Cerebellar nuclear complex (tissue), 1 donor: ENCODE results near the gene ZCCHC14.
A peak's percentile ranks its signal among the peaks of the same experiment; 100 is the strongest.
"Not testable (repeated sequence)": the region's sequence is repeated elsewhere in the genome, so short reads cannot be mapped to it uniquely, and the experiment has no call there.

Experiments
- DNase-seq, 2 experiments: peaks; one replicate each; lab custom pipeline; 2025; lab: John Stamatoyannopoulos, UW

Gene ZCCHC14

GRCh38 chr16:87524407-87524806 is 31.6 kb upstream of the ZCCHC14 start:
- DNase-seq = no peak

- DNase-seq = not testable (repeated sequence)
These were observed 30.8 kb upstream of the ZCCHC14 start for GRCh38 chr16:87523605-87524004.

GRCh38 chr16:87521764-87522163 is 28.9 kb upstream of the ZCCHC14 start:
- not testable (repeated sequence) for DNase-seq

- DNase-seq = not testable (repeated sequence)
These were observed 26.3 kb upstream of the ZCCHC14 start for GRCh38 chr16:87519170-87519569.

- peak; percentile 63 to 77 for DNase-seq
These were observed 25.7 kb upstream of the ZCCHC14 start for GRCh38 chr16:87518430-87519051.

- DNase-seq = peak; percentile 39 to 79
These were observed 25.0 kb upstream of the ZCCHC14 start for GRCh38 chr16:87517610-87518429.

- DNase-seq = no peak
These were observed 23.5 kb upstream of the ZCCHC14 start for GRCh38 chr16:87516361-87516760.

GRCh38 chr16:87515475-87516330 is 22.9 kb upstream of the ZCCHC14 start:
- no peak for DNase-seq

GRCh38 chr16:87509778-87510177 is 17.0 kb upstream of the ZCCHC14 start:
- not testable (repeated sequence) for DNase-seq

- DNase-seq = no peak
These were observed 14.7 kb upstream of the ZCCHC14 start for GRCh38 chr16:87507351-87508069.

- DNase-seq = no peak
These were observed 13.9 kb upstream of the ZCCHC14 start for GRCh38 chr16:87506423-87507350.

GRCh38 chr16:87505834-87506233 is 13.0 kb upstream of the ZCCHC14 start:
- DNase-seq = no peak

- not testable (repeated sequence) for DNase-seq
These were observed 10.6 kb upstream of the ZCCHC14 start for GRCh38 chr16:87503232-87503937.

- no peak for DNase-seq
These were observed 9.6 kb upstream of the ZCCHC14 start for GRCh38 chr16:87502308-87502969.

- DNase-seq = no peak
These were observed 8.3 kb upstream of the ZCCHC14 start for GRCh38 chr16:87501117-87501516.

GRCh38 chr16:87499189-87499486 is 6.3 kb upstream of the ZCCHC14 start:
- no peak for DNase-seq

- DNase-seq = no peak
These were observed 5.7 kb upstream of the ZCCHC14 start for GRCh38 chr16:87498324-87499188.

- not testable (repeated sequence) for DNase-seq
These were observed 5.0 kb upstream of the ZCCHC14 start for GRCh38 chr16:87497767-87498290.
